Raji (cell line): ENCODE results near the gene HMGXB3.

Experiments
- POLR2A ChIP-seq: IDR thresholded peaks from 2 replicates; pipeline ENCODE4 v1.6.1; 2011; ENCODE audit warnings: low read depth, low read length, control low read depth; ENCODE audit not compliant: insufficient read depth

HMGXB3 gene

DNA sequence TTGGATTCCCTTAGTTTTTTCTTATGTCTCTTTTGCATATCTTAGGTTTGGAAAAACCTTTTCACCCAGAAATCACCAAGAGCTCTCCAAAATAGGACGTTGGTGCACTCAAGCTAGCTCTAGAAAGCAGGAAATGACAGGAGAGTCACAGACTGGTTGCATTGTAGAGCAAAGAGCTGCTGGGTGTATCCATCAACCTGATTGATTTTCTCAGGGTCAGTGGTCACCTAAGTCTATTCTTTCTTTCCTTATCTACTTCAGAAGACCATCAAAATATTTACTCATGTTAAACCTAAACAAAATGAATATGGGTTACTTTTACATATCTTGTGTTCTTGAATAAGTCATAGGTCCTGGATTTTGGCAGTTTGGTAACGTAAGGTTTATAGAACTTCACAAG is 25.1 kb upstream of the HMGXB3 start:
- no peak for TF ChIP-seq POLR2A

DNA sequence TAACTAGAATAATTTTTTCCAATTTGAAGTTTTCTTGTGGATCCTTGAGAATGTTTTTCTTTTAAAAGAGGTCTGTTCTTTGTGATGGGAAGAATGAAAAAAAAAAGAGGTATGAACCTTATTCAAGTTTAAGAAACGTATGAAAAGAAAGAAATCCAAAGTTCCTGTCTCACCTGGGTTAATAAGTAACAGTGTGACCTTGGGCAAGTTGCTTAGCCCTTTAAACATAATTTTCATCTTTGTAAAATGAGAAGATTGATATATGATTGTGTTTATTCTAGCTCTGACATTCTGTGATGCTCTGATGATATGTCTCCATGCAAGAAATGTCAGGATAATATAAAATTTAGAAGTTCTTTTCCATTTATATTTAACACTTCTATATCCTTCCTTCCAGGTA is 20.6 kb upstream of the HMGXB3 start:
- no peak for TF ChIP-seq POLR2A

DNA sequence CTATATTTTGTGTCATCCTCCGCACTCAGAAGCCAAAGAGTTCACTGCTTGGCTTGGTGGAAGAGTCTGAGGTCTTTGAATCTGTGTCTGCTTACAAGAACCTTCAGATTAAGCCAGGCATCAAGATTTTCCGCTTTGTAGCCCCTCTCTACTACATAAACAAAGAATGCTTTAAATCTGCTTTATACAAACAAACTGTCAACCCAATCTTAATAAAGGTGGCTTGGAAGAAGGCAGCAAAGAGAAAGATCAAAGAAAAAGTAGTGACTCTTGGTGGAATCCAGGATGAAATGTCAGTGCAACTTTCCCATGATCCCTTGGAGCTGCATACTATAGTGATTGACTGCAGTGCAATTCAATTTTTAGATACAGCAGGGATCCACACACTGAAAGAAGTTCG is 19.3 kb upstream of the HMGXB3 start:
- no peak for TF ChIP-seq POLR2A

DNA sequence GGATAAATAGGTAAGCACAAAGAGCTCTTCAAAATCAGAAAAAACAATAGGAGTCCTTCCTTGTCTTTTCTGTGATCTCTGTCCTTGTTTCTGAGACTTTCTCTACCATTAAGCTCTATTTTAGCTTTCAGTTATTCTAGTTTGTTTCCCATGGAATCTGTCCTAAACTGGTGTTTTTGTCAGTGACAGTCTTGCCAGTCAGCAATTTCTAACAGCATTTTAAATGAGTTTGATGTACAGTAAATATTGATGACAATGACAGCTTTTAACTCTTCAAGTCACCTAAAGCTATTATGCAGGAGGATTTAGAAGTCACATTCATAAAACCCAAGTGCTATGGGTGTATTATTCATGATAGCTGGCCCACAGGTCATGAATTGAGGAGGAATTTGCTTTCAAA is 18.0 kb upstream of the HMGXB3 start:
- no peak for TF ChIP-seq POLR2A

DNA sequence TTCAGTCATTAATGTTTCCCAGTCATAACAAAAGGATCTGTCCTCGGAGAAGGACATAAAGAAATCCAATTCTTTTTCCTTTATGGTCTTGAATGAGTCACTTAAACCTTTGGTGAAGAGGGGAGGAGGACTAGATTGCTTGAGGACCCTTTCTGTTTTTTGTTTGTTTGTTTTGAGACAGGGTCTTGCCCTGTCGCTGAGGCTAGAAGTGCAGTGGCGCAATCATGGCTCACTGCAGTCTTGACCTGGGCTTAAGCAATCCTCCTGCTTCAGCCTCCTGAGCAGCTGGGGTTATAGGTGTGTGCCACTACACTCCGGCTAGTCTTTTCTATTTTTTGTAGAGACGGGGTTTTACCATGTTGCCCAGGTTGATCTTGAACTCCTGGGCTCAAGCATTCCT is 12.4 kb upstream of the HMGXB3 start:
- no peak for TF ChIP-seq POLR2A

DNA sequence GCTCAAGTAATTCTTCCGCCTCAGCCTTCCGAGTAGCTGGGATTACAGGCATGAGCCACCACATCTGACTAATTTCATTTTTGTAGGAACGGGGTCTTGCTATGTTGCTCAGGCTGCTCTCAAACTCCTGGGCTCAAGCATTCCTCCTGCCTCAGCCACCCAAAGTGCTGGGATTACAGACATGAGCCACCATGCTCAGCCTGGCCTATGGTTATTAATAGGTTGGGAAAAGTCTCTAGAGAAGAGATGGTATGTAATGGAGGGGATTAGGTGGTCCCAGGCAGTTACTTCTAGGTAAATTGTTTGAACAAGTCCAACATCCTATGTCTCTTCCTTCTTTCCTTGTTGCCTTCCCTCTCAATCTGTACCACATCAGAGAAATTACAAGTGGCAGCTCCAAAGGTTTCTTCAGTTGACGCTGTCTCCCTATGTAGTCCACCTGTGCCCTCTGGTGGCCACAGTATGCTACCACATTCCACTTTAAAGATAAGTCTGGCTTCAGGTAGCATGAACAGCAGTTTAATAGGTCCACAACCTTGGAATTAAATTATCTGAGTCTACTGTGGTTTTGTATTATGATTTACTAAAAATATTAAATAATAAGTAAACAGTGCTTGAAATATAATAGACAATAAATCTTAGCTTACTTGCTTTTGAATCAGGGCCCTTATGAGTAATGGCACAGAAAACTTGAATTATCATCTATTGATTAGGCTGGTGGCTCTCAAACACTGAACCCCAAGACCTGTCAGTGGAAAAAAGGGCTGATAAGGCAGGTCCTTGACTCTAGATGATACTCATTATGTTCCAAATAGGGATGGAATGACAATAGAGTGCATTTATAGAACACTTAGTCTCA is 9.8 kb upstream of the HMGXB3 start:
- TF ChIP-seq POLR2A: no peak

DNA sequence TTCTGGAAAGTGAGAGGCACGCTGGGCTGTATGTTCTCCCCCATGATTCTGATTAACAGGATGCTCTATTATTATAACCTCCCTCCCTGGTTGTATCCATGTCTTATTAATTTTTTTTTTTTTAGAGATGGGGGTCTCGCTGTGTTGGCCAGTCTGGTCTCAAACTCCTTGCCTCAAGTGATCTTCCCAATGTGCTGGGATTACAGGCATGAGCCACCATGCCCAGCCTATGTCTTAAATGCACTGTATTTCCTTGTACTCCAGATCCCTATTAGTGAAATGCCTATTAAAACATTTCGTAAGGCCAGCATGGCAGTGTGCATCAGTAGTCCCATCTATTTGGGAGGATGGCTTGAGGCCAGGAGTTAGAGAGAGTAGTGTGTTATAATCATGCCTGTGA is 7.1 kb upstream of the HMGXB3 start:
- no peak for TF ChIP-seq POLR2A

DNA sequence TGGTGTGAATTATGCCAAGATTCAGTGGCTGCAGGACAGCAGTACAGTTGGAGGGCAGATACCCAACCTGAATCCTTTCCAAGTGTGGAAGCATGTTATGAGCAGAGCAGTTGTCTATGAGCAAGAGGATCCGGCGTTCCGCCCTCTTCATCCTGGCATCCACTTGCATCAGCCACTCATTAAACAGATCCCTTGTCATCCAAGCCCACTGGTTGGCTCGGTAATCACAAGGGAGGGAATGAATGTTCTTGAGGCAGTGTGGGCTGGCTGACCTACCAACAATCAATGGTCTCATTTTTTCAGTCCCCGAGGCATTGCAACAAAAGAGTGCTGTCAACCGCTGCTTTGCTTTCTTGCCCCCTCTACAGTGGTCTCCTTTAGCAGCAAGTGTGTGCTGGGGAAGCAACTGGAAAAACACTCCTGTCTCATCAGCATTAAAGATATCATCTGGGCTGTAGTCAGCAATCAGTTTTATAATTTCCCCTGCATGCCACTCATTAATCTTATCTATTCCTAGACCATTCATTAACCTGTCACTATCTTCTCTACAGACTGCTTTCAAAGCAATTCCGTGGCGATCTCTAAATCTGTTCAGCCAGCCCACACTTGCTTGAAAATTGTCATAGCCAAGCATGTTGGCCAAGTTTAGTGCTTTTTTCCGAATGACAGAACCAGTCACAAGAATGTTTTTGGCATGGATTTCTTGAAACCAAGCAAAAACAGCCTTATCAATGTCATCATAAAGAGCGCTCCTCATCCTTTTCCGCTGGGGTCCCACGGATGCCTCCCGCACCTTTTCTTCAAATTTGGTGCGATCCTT is 4.9 kb upstream of the HMGXB3 start:
- no peak for TF ChIP-seq POLR2A

DNA sequence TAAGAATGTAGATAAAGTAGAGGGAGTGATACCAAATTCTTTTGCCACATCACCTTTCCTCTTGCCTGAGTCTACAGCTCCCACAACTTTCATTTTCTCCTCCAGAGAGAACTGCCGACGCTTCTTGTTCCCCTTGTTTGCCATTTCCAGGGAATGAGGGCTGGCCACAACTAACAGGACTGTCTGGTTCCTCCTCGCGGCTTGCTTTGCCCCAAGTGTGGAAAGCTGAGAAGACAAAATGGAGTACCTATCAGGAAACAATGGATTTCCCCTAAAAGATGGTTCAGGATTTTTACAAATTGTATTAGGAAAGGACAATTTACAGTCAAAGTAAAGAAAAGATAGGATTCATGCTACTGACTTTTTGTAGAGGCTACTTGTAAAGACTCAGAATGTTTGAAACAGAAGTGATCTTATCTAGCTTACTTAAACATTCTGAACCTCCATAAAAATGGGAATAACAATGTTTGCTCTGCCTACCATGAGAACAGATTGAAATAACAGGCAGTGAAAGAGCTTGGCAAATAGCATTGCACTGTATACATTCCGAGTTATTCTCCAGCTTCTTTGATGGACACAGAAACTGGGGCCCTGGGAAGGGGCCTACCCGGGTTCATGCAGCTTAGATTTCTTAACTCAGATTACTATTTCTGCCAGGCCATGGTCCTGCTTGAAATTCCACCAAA is 4.2 kb upstream of the HMGXB3 start:
- no peak for TF ChIP-seq POLR2A

DNA sequence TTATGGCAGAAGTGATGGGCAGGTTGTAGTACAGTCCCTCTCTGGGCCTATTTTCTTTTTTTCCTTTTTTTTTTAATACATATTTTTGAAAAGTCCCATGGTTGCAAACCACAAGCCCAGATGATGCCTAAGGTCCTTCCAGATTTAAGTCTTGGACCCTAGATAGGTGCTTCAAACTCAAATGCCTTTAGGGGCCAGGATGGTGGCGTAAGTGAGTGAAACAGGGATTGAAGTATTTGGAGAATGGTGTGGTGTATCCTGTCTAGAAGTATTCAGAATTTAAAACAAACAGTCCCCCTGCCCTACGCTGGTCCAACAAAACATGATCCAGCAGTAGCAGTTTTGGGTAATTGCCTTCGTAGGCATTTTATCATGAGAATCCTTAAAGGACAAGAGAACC is 2.3 kb upstream of the HMGXB3 start:
- TF ChIP-seq POLR2A: no peak

DNA sequence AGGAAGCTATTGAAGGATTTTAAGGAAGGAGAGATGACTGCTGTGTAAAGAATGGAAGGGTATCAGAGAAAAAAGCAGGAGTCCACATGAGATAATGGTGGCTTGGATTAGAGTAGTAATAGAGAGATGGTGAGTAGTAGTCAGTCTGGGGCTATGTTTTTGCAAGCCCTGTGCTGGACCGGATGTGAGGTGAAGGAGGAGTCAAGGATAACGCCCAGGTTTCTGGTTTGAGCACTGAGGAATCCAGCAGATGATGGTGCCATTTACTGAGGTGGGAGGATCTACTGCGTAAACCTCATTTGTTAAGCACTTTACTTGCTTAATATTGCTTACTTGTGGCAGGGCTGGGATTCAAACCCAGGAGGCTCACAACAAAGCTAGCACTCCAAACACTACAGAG is 1.2 kb upstream of the HMGXB3 start:
- no peak for TF ChIP-seq POLR2A

DNA sequence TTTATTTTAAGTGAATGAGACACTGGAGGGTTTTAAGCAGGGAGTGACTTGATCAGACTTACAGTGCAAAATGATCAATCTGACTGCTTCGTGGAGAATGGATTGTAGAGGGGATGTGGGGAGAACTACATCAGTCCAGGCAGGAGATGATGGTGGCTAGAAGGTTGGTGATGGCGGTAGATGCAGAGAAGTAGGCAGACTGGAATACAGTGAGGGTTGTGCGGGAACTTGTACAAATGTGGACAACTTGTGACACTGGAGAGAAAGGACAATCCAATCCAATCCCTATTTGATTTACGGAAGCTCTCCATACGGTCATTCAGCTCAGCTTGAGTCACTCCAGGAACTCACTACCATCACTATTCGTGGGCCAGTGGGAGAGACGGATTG is 678 bp upstream of the HMGXB3 start:
- TF ChIP-seq POLR2A: no peak

DNA sequence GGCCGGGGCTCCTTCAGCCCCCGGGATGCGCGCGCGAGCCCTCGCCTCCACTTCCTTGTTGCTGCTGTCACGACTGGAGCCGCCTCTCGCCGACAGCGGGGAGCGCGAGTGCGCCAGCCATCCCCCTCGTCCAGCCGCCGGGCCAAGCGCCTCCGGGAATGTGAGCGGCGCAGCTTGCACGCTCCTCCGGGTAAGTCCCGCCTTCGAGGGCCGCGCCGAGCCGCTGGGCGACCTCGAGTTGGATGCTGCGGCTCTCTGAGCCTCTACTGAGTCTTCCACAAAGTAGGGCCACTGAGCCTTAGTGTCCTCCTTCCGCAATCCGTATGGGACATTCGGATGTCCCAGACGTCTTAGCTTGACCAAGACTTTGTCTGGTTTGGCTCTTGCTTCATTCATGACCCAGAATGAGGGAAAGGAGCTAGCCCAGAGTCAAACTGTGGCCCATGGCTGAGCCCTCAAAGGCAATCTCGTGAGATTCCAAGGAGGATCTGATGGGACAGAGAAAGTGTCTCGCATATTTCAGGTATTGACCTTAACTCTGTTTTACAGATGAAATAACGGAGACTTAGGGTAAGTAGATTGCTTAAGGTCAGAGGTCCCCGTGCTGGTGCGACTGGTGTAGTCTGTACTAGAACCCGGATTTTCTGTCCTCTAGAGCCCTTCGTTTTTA is 586 bp downstream of the HMGXB3 start:
- TF ChIP-seq POLR2A: no peak

DNA sequence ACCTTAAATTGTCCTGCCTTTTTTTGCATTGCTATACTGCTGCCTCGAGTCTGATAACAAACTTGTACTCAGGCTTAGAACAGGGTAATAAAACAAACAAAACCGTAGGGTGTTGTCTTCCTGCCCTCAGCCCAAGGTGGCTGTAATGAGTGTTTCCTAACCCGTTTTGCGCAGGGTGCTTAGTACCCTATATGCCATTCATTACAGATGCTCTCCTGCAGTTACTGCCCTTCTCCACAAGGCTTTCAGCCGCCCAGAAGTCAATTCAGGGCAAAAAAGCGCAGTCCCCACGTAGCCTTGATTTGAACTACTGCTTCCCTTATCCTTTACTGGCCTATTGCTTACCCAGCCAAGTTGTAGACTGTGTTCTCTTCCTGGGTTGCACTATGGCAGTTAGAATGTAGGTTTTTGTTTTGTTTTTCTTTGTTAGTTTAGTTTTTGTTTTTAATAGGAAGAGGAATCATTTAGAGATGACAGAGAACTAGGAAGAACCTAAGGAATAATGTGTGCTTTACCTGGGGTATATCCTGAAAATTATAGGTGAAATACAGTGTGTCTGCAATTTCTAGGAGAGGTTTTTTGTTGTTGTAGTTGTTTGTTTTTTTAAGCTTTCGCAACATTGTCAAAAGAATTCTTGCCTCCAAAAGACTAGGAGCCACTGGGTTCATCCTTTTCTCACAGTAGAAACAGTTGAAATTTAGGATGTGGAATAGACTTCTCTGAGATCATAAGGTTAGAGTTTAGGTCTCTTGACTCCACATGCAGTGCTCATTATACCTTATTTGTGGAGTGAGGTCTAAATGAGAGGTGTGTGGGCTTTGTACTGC is 1.3 kb downstream of the HMGXB3 start:
- 0 out of 2 replicates have a peak, but pooled peaks have one; percentile 13 for TF ChIP-seq POLR2A
